HS-27A (cell line): ENCODE results near the gene RAD51B.
"Not testable (repeated sequence)": the region's sequence is repeated elsewhere in the genome, so short reads cannot be mapped to it uniquely, and the experiment has no call there.

Experiments
- DNase-seq: peaks from one replicate; pipeline ENCODE4 v3.0.0-alpha.2; 2012; ENCODE audit warnings: low read depth, missing footprints

Gene RAD51B

GRCh38 chr14:68079941-68080697 lies 260.5 kb downstream of the RAD51B start:
- no peak for DNase-seq

DNA sequence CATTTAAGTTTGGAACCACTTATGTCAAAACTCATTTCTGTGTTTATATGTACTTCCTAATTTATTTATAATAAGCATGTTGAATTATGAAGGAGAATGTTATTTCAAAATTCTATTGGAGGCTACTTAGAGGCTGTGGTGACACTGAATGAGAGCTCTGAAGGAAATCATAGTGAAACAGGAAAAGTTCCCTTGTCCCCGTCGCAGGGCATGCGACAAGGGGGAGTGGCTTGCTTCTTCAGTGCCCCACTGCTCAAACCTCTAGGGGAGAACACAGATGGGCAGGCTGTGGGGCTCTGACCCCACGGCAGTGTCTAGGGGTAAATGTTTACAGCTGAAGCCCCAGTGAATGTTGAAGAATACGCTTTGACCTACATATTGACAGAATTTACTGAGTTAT lies 261.9 kb downstream of the RAD51B start:
- no peak for DNase-seq

- DNase-seq: no peak
Observed at GRCh38 chr14:68082698-68083291, 263.2 kb downstream of the RAD51B start.

GRCh38 chr14:68084256-68084655 lies 264.7 kb downstream of the RAD51B start:
- DNase-seq: no peak

- DNase-seq: no peak
Observed at GRCh38 chr14:68085742-68086141, 266.2 kb downstream of the RAD51B start.

GRCh38 chr14:68088451-68088854 lies 268.9 kb downstream of the RAD51B start:
- DNase-seq: no peak

DNA sequence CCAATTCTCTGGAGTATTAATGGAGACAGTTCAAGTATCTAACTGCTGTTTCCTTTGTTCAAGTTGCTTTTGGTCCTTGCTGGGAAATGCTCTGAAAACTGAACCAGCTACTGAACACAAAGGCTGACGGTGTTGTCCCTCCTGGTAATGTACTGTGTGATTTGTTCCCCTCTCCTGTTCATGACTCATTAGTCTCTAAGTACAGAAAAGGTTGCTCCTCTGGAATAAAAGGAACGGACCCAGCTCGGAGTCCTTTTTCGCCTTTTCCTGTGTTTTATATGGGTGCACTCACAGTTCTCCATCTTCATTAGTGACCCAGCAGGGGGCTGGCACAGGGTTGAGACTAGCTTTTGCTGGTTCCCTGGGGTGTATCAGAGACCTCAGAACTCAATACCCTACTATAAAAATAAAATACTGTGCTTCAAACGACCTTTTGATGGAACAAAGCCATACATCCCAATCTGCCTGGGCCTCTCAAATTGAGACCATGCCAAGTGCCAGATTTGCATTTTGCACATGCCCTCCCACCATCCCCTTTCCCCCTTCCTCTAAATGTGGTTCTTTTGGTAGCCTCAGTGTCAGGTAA lies 269.7 kb downstream of the RAD51B start:
- DNase-seq: no peak

GRCh38 chr14:68094158-68094557 lies 274.6 kb downstream of the RAD51B start:
- DNase-seq: no peak

DNA sequence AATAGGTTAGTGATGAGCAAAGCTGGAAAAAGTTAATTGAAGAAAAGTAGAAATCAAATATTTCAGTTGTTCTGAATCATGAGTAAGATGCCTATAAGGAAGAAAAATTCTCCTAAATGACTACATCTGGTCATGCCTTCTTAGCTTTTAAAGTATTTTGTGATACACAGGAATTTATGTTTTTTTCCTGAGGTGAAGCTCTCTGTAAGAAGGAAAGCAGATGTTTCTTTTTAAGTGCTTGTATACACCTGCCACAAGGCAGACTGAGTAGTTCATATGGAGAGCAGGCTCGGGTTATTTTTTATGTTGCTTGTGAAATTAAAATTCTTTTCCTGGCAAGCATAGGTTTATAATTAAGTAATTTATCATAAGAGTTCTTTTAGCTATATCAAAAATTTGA lies 275.2 kb downstream of the RAD51B start:
- DNase-seq: no peak

GRCh38 chr14:68097727-68098126 lies 278.1 kb downstream of the RAD51B start:
- DNase-seq: no peak

GRCh38 chr14:68098834-68099233 lies 279.3 kb downstream of the RAD51B start:
- DNase-seq: no peak

- no peak for DNase-seq
Observed at GRCh38 chr14:68099495-68100045, 280.0 kb downstream of the RAD51B start.

DNA sequence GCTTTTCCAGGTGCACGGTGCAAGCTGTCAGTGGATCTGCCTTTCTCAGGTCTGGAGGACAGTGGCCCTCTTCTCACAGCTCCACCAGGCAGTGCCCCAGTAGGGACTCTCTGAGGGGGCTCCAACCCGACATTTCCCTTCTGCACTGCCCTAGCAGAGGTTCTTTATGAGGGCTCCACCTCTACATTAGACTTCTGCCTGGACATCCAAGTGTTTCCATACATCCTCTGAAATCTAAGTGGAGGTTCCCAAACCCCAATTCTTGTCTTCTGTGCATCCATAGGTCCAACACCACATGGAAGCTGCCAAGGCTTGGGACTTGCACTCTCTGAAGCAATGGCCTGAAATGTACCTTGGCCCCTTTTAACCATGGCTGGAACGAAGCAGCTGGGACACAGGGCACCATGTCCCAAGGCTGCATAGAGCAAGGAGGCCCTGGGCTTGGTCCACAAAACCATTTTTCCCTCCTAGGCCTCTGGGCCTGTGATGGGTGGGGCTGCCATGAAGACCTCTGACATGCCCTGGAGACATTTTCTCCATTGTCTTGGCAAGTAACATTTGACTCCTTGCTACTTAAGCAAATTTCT lies 282.2 kb downstream of the RAD51B start:
- not testable (repeated sequence) for DNase-seq

DNA sequence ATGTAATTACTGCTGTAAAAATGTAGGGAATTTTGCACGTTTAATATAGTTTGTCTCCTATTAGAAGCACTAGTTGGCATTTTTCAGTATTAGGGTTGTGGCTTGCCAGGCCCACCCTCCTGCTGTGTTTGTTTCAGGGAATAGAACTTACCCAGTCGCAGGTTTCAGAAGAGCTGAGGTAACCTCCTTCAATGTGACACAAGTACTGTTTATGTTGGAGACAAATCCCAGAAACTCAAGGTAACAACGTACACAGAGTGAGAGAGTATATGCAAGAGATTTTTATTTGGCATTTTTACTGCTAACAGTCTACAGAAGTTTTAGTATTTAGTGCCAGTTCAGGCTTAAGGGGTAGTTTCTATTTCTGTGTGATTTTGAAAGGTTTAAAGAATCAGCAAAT lies 284.3 kb downstream of the RAD51B start:
- DNase-seq: no peak

DNA sequence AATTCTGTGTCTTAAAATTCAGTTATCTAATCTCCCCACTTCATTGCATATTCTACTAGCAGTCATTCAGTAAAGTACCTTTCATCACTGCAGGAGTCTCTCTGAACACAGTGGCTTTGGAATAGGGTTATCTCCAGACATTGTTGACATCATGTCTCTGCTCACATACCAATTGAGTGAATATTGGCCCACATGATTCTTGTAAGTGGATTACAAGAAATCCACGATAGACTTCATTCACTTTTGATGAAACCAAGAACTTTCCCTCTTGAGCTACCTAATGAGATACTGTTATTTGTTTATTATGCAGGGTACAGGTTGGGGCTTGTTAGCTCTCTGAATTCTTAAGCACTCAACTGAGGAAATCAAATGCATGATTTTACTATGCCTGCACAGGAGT lies 284.9 kb downstream of the RAD51B start:
- no peak for DNase-seq

DNA sequence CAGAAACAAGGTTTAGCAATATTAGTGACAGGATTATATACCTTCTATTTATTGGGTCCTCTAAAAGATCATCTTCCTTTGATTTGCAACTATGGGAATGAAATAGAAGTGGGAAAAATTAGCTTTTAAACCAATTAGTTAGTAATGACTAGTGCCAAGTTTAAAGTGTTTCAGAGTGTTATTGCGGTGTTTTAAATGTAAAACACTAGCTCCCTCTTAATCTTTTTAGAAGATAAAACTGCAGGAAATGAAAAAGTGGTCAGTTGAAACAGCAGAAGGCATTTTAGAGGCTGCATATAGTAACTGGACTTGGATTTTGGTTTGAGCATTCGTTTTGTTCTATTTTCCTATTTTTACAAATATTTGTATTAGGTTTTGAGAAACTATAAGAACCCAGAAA lies 286.2 kb downstream of the RAD51B start:
- DNase-seq: no peak

GRCh38 chr14:68106456-68106855 lies 286.9 kb downstream of the RAD51B start:
- DNase-seq: no peak

DNA sequence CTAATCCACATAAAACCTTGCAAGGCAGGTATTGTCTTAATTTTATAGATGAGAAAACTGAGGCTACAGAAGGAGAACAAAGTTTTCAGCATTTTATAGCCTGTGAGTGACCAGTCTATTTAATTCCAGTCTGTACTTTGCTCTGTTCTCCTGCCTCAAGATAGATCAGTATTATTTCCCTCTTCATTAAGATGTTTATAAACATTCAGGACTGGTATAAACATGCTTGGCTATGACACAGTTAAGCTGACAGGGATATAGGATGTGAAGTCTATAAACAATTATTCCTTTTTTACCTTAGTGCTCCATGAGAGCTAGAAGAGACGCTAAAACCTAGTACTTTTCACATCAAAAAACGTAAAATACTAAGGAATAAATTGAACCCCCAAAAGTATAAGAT lies 287.3 kb downstream of the RAD51B start:
- DNase-seq: no peak

GRCh38 chr14:68109132-68109900 lies 289.7 kb downstream of the RAD51B start:
- no peak for DNase-seq

DNA sequence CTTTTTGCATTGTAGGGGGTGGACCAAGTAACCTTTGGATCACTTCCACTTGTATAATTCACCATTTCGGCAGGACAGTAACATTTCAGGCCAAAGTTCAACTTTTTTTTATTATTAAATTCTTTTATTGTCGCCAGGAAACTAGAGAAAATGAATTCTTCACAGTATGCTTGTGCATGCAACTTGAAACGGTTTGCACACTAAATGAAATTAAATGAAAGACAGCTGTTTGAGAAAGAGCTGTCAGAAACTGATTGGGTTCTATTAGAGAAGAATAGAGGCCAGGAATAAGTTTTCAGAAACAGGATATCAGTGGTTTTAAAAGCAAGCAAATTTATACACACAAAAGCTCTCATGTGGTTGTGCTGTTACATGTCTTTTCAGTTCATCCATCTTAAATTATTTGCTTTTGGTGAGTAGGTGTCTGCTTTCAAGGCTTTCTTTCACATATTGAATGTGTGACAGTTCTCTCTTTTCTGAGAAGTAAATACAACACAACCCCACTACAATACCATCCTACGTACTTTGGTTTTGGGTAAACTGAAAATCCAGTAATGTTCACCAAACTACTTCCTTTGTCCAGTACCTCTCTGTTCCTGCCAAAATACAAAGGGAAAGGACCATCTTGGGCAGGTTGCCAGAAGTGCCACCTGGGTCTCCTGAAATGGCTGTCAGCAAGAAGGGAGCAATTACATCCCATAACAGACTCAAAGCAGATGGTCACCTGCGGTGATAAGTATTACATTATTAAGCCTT lies 291.7 kb downstream of the RAD51B start:
- no peak for DNase-seq

DNA sequence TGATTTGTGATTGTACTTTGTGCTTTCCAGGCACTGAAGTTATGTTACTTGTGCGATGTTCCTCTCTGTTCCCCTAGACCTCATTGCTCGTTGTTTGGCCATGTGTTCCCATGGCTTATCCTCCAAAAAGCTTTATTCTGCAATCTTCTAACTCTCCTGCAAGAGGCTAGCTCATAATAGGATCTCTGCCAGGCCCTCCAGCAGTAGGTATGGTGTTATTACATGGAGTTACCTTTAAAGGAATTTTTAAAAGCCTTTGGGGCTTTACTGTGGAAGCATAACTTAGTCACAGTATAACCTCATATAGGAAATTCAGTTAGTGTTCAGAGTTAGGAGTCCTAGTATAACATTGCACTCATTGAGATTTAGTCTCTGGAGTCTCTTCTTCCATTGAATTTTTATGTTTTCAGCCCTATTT lies 292.3 kb downstream of the RAD51B start:
- DNase-seq: no peak
